ENCODE measurements around the gene RAB1B.
"Not testable (repeated sequence)": the region's sequence is repeated elsewhere in the genome, so short reads cannot be mapped to it uniquely, and the experiment has no call there.

Gene RAB1B

GRCh38 chr11:66267379-66268243, 828 bp upstream of the RAB1B start:
- peak; percentile 93 for DNase-seq

- peak; percentile 64 for DNase-seq
Measured at GRCh38 chr11:66268952-66269905, 790 bp downstream of the RAB1B start.

- no peak for DNase-seq
Measured at GRCh38 chr11:66271816-66272215, 3.4 kb downstream of the RAB1B start.

- DNase-seq, result no peak
Measured at GRCh38 chr11:66272596-66272995, 4.2 kb downstream of the RAB1B start.

GRCh38 chr11:66274219-66274618, 5.8 kb downstream of the RAB1B start:
- no peak for DNase-seq

- no peak for DNase-seq
Measured at GRCh38 chr11:66275396-66275795, 7.0 kb downstream of the RAB1B start.

- no peak for DNase-seq
Measured at GRCh38 chr11:66275984-66276612, 7.7 kb downstream of the RAB1B start.

- DNase-seq, result not testable (repeated sequence)
Measured at GRCh38 chr11:66276619-66277018, 8.2 kb downstream of the RAB1B start.

- not testable (repeated sequence) for DNase-seq
Measured at GRCh38 chr11:66277064-66277463, 8.6 kb downstream of the RAB1B start.

- DNase-seq, result peak; percentile 90
Measured at GRCh38 chr11:66277471-66278362, 9.3 kb downstream of the RAB1B start, which contains the start of gene CNIH2. Gene CNIH2 (plus strand): TSS chr11:66278175. CDS start chr11:66278457, 282 bp downstream.

- peak; percentile 80 for DNase-seq
Measured at GRCh38 chr11:66278363-66279091, 10.1 kb downstream of the RAB1B start.

GRCh38 chr11:66279092-66279734, 10.8 kb downstream of the RAB1B start:
- DNase-seq, result no peak

- no peak for DNase-seq
Measured at GRCh38 chr11:66280428-66280827, 12.0 kb downstream of the RAB1B start.

- no peak for DNase-seq
Measured at GRCh38 chr11:66281001-66281400, 12.6 kb downstream of the RAB1B start.

GRCh38 chr11:66281776-66282467, 13.5 kb downstream of the RAB1B start:
- no peak for DNase-seq

- DNase-seq, result peak; percentile 100
Measured at GRCh38 chr11:66282468-66283455, 14.3 kb downstream of the RAB1B start.

- no peak for DNase-seq
Measured at GRCh38 chr11:66283461-66284105, 15.1 kb downstream of the RAB1B start.

GRCh38 chr11:66284526-66285078, 16.2 kb downstream of the RAB1B start:
- DNase-seq, result no peak

Measured in DMS53 (cell line).